Fibroblast of the aortic adventitia (primary cell): ENCODE results near the gene FBXO8. TPM values are rescaled to one million over a fixed set of nuclear protein-coding genes. Genes with fewer than 3 reads are reported as not detected.
A peak's percentile ranks its signal among the peaks of the same experiment; 100 is the strongest.

Source experiments
- DNase-seq: peaks from one replicate; pipeline ENCODE4 v3.0.0-alpha.2; 2010; ENCODE audit warnings: low read depth
- H3K4me3 ChIP-seq: 2 replicates; pipeline ENCODE4 v1.5.1; 2011; ENCODE audit warnings: low read depth, mild to moderate bottlenecking, control low read depth, low read length, moderate library complexity
- CTCF ChIP-seq: IDR thresholded peaks from 2 replicates; pipeline ENCODE4 v1.5.1; 2011; ENCODE audit warnings: mild to moderate bottlenecking, low read length, control low read depth, inconsistent platforms; ENCODE audit not compliant: insufficient read depth
- total RNA-seq: library from RNA; depleted of rRNA; stranded (reverse); fragments of >200 nt; gene quantifications from 2 replicates; pipeline ENCODE4 v1.2.3, GENCODE V29; 2012; ENCODE audit warnings: low replicate concordance

The FBXO8 gene
- total RNA-seq, 1 donor: 39.1 TPM

- TF ChIP-seq CTCF: no peak
- DNase-seq: no peak
- H3K4me3 ChIP-seq: peak overlapping the region; percentile 62
Observed at GRCh38 chr4:174214101-174214878, 69.2 kb downstream of the FBXO8 start.

- peak; percentile 83 for DNase-seq
- TF ChIP-seq CTCF: no peak
- H3K4me3 ChIP-seq: peak overlapping the region; percentile 62
Observed at GRCh38 chr4:174213731-174214100, 69.8 kb downstream of the FBXO8 start.

- H3K4me3 ChIP-seq: peak overlapping the region; percentile 57
- no peak for DNase-seq
- no peak for TF ChIP-seq CTCF
Observed at GRCh38 chr4:174212061-174212460, 71.4 kb downstream of the FBXO8 start.

GRCh38 chr4:174211622-174212044, 71.8 kb downstream of the FBXO8 start:
- DNase-seq: peak; percentile 46
- peak overlapping the region; percentile 57 for H3K4me3 ChIP-seq
- TF ChIP-seq CTCF: no peak

- peak; percentile 52 for DNase-seq
Observed at GRCh38 chr4:174210952-174211490, 72.4 kb downstream of the FBXO8 start.

GRCh38 chr4:174210354-174210753, 73.1 kb downstream of the FBXO8 start:
- DNase-seq: no peak
- TF ChIP-seq CTCF: peak; percentile 22
- no peak overlapping the region for H3K4me3 ChIP-seq

More at GRCh38 chr4:174210952-174211490, 72.4 kb downstream of the FBXO8 start:
- peak overlapping the region; percentile 57 for H3K4me3 ChIP-seq
- no peak for TF ChIP-seq CTCF
